AG09319 (cell line): ENCODE results near the gene IRF3.

ENCODE experiments used
- DNase-seq: peaks from one replicate; pipeline ENCODE4 v3.0.0-alpha.2; 2010; ENCODE audit warnings: low read depth; ENCODE audit errors: extremely low read depth
- CTCF ChIP-seq: IDR thresholded peaks from 2 replicates; pipeline ENCODE4 v1.5.1; 2011; ENCODE audit warnings: low read depth, mild to moderate bottlenecking, inconsistent platforms, low read length, moderate library complexity

Gene IRF3

GRCh38 chr19:49701271-49701786, 35.7 kb upstream of the IRF3 start:
- TF ChIP-seq CTCF = no peak
- DNase-seq = no peak

GRCh38 chr19:49700563-49700962, 34.9 kb upstream of the IRF3 start:
- DNase-seq = no peak
- TF ChIP-seq CTCF = no peak

- no peak for TF ChIP-seq CTCF
- no peak for DNase-seq
These were observed 33.7 kb upstream of the IRF3 start for GRCh38 chr19:49699364-49699763.

GRCh38 chr19:49696865-49697264, 31.2 kb upstream of the IRF3 start:
- no peak for TF ChIP-seq CTCF
- no peak for DNase-seq

- no peak for DNase-seq
- TF ChIP-seq CTCF = no peak
These were observed 30.5 kb upstream of the IRF3 start for GRCh38 chr19:49696115-49696514.

- TF ChIP-seq CTCF = no peak
These were observed 26.5 kb upstream of the IRF3 start for GRCh38 chr19:49692147-49692506.

GRCh38 chr19:49691243-49692146, 25.8 kb upstream of the IRF3 start:
- no peak for DNase-seq
- no peak for TF ChIP-seq CTCF

More at GRCh38 chr19:49692147-49692506, 26.5 kb upstream of the IRF3 start:
- DNase-seq = no peak
